H1 (cell line): ENCODE results near the gene GP5. TPM values are rescaled to one million over a fixed set of nuclear protein-coding genes. Genes with fewer than 3 reads are reported as not detected.

ENCODE experiments used
- ASH2L ChIP-seq: fragments of 200-600, 300-600 bp; sonication (generic); IDR thresholded peaks from one replicate; pipeline ENCODE4 v1.7.1; 2017; ENCODE audit warnings: low read length
- CHD7 ChIP-seq: fragments of 300-600 bp; sonication (generic); IDR thresholded peaks from 2 replicates; pipeline ENCODE4 v1.7.1; 2012; ENCODE audit warnings: low read length, moderate library complexity, mild to moderate bottlenecking, inconsistent platforms; ENCODE audit not compliant: insufficient replicate concordance
- FOSL1 ChIP-seq: IDR thresholded peaks from 2 replicates; pipeline ENCODE4 v1.6.1; 2011; ENCODE audit warnings: mild to moderate bottlenecking, low read depth, low read length, moderate library complexity; ENCODE audit not compliant: insufficient read depth
- GABPA ChIP-seq: IDR thresholded peaks from 2 replicates; pipeline ENCODE4 v1.6.1; 2011; ENCODE audit warnings: mild to moderate bottlenecking, low read length, moderate library complexity, borderline replicate concordance; ENCODE audit not compliant: insufficient read depth
- MAX ChIP-seq: IDR thresholded peaks from 2 replicates; pipeline ENCODE4 v1.6.1; 2012; ENCODE audit warnings: inconsistent platforms
- RAD21 ChIP-seq, 2 experiments: IDR thresholded peaks in 1 of 2; conservative IDR thresholded peaks in 1 of 2; 2 replicates each; pipeline ENCODE4 v1.6.1; 2011; ENCODE audit warnings: low read depth in 2 of 2, low read length in 2 of 2, improper control_type of control experiment in 1 of 2, inconsistent platforms in 1 of 2, mild to moderate bottlenecking in 1 of 2, moderate library complexity in 1 of 2
- RBBP5 ChIP-seq: IDR thresholded peaks from 2 replicates; pipeline ENCODE4 v1.7.1; 2012; ENCODE audit warnings: low read depth, mild to moderate bottlenecking, inconsistent platforms, low read length, moderate library complexity, borderline replicate concordance
- SP1 ChIP-seq: IDR thresholded peaks from 2 replicates; pipeline ENCODE4 v1.6.1; 2011; ENCODE audit warnings: low read depth, low read length
- TEAD4 ChIP-seq: IDR thresholded peaks from 2 replicates; pipeline ENCODE4 v1.6.1; 2012; ENCODE audit warnings: low read depth, low read length, inconsistent platforms, mixed read lengths
- polyA plus RNA-seq, 7 experiments: library from polyadenylated mRNA; depleted of rRNA in 3 of 7; stranded (reverse) in 5 of 7; unstranded in 2 of 7; fragments of >200 nt in 5 of 7; fragments of 200-250 nt in 2 of 7; gene quantifications; 1 replicate in 5 of 7; 2 replicates in 1 of 7; 4 replicates in 1 of 7; pipeline versions ENCODE4 v1.2.1 to v1.2.3, GENCODE V29; 2011 to 2013; ENCODE audit warnings: missing spikeins in 2 of 7, mixed read lengths in 2 of 7
- total RNA-seq: library from RNA; stranded (reverse); fragmentation: NEBNext Ultra II Directional; extraction: Animal tissue kit (Norgen Biotek cat#: 25700); gene quantifications from 2 replicates; pipeline ENCODE4 v1.2.1, GENCODE V29; 2021

Gene GP5
- total and polyA plus RNA-seq, 2 of the 8 experiments (the other 6 are each of a cell fraction or from before 2014, with no cell fraction given) = 0.13 to 0.14 TPM

- TF ChIP-seq CHD7 (no peak), TEAD4 (peak; percentile 28; the same call in 1 of the 2 replicates), RBBP5 (peak; percentile 21; the same call in 1 of the 2 replicates), MAX (peak; percentile 10; the same call in 1 of the 2 replicates), FOSL1 (no peak), ASH2L (peak; percentile 52), RAD21 (IDR thresholded peaks at IDR 0.05 in 1 of 2, conservative IDR thresholded peaks at IDR 0.05 in 1 of 2; ENCODE audit: low read depth in 2 of 2, low read length in 2 of 2) (peak in 1 of 2 experiments; percentile 19; a peak in 1 of 4 replicates), GABPA (no peak), SP1 (peak; percentile 52; the same call in 1 of the 2 replicates)
Observed at GRCh38 chr3:194369522-194370279, 29.4 kb downstream of the GP5 start, which contains the start of gene LRRC15 (continued).
